ENCODE data around the gene CDH3. TPM values are rescaled to one million over a fixed set of nuclear protein-coding genes. Genes with fewer than 3 reads are reported as not detected.

The CDH3 gene
- total RNA-seq, 4 donors from 2014 or later = 0.19 to 0.83 (median 0.75) TPM; not detected in 1

GRCh38 chr16:68737730-68738629 is 92.9 kb downstream of the CDH3 start:
- TF ChIP-seq POLR2A (IDR thresholded peaks at IDR 0.05; ENCODE audit: low read depth) = no peak
- TF ChIP-seq EP300 (IDR thresholded peaks at IDR 0.05) = no peak
- TF ChIP-seq POLR2AphosphoS5 (IDR thresholded peaks at IDR 0.05) = no peak
- TF ChIP-seq CTCF (IDR thresholded peaks at IDR 0.05) = no peak
- 19% methylated on average over 37 of the region's 58 CpGs for WGBS
- H3K36me3 ChIP-seq = no peaks in the 10 kb centered on the region
- peak overlapping the region; percentile 24 to 47 (median 34) for H3K4me3 ChIP-seq
- peaks cover 0 to 52% (median 25%) of the 10 kb centered on the region in 4 donors for H3K27me3 ChIP-seq
- no peak for DNase-seq (ENCODE audit: extremely low spot score)
- intact Hi-C loops (cut with DNase I) = no loop called here
- no peak overlapping the region for H3K27ac ChIP-seq (replicated peaks in 1 of 4)
- H3K9me3 ChIP-seq = no peaks in the 10 kb centered on the region
- H3K4me1 ChIP-seq = peaks cover 8 to 17% (median 15%) of the 10 kb centered on the region in 4 donors

DNA sequence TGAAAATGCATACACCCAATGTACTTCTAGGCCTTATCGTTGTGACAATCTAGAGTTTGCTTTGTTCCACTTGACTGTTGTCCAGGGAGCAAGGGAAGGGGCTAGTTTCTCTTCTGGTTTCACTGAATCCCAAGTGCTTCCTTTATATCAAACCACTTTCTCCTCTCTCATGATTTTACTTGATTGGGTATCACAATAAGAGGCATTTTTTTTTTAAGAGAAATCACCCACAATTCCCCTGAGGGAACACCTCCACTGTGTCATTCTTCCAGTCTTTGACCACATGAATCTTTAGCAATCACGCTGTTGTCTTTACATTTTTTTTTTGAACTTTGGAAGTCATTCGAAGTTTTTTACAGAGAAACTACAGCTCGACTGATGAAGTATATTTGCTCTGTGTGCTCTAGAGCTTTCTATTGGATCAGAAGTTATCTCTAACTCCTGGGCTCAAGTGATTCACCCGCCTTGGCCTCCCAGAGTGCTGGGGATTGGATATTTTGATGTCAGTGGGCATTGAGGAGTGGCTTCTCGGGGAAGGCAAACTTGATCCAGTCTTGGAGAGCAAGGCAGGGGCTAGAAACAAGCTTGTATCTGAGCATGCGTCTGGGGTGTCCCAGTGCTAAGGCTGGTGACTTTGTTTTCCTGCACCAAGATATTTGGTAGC is 95.0 kb downstream of the CDH3 start:
- no peak overlapping the region for H3K27ac ChIP-seq (replicated peaks in 1 of 4)
- H3K4me3 ChIP-seq = no peak overlapping the region
- intact Hi-C loops (cut with DNase I) = no loop called here
- TF ChIP-seq CTCF (IDR thresholded peaks at IDR 0.05) (no peak), POLR2A (IDR thresholded peaks at IDR 0.05; ENCODE audit: low read depth) (no peak), EP300 (IDR thresholded peaks at IDR 0.05) (no peak), POLR2AphosphoS5 (IDR thresholded peaks at IDR 0.05) (no peak)
- no peak for DNase-seq (ENCODE audit: extremely low spot score)
- no peaks in the 10 kb centered on the region for H3K36me3 ChIP-seq
- H3K27me3 ChIP-seq = peaks cover 0 to 40% (median 25%) of the 10 kb centered on the region in 4 donors
- no peaks in the 10 kb centered on the region for H3K9me3 ChIP-seq
- peaks cover 8 to 17% (median 15%) of the 10 kb centered on the region in 4 donors for H3K4me1 ChIP-seq
- 66% methylated on average over 7 of the region's 7 CpGs for WGBS

DNA sequence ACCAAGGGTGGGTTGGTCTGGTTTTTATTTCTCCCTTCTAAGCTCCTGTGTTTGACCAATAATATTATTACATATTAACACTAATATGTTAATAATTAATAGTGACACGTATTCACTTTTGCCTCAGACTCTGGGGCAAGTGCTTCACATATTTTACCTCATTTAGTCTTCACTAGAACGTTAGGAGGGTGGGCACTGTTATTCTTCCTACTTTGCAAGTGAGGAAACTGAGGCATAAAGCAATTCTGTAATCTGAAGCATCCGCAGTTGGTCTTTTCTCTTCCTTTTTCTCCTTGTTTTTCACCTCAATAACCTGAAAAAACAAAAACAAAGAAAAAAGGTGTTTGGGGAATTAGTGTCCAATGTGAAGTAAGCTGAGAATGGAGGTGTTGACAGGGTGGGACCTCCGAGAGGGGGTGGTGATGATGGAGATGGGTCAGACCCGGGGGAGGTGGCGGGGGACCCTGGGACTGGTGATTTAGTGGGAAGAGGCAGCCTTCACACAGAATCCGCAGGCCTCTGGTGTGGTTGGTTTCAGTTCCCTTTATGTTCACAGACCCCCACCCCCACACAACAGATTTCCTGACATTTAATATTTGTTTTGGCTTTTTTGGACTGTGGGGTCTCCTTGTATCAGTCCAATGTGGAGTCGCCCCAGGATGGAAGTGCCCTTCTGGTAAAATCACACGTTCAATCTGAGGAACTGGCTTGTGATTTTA is 95.7 kb downstream of the CDH3 start:
- Histone ChIP-seq H3K4me3 (no peak overlapping the region), H3K27ac (replicated peaks in 1 of 4) (no peak overlapping the region), H3K36me3 (no peaks in the 10 kb centered on the region), H3K27me3 (peaks cover 0 to 35% (median 25%) of the 10 kb centered on the region in 4 donors), H3K4me1 (peaks cover 8 to 17% (median 15%) of the 10 kb centered on the region in 4 donors), H3K9me3 (no peaks in the 10 kb centered on the region)
- intact Hi-C loops (cut with DNase I) = no loop called here
- WGBS = 82% methylated on average over 9 of the region's 9 CpGs
- DNase-seq (ENCODE audit: extremely low spot score) = no peak
- TF ChIP-seq POLR2A (IDR thresholded peaks at IDR 0.05; ENCODE audit: low read depth) (no peak), EP300 (IDR thresholded peaks at IDR 0.05) (no peak), CTCF (IDR thresholded peaks at IDR 0.05) (no peak), POLR2AphosphoS5 (IDR thresholded peaks at IDR 0.05) (no peak)

- 97% methylated on average over 4 of the region's 4 CpGs for WGBS
- no peaks in the 10 kb centered on the region for H3K4me1 ChIP-seq
- H3K4me3 ChIP-seq = no peak overlapping the region
- H3K27ac ChIP-seq (replicated peaks in 1 of 4) = no peak overlapping the region
- DNase-seq (ENCODE audit: extremely low spot score) = no peak
- no peaks in the 10 kb centered on the region for H3K36me3 ChIP-seq
- H3K9me3 ChIP-seq = no peaks in the 10 kb centered on the region
- H3K27me3 ChIP-seq = peaks cover 0 to 18% (median 0%) of the 10 kb centered on the region in 4 donors
- TF ChIP-seq EP300 (IDR thresholded peaks at IDR 0.05) = no peak
- no peak for TF ChIP-seq CTCF (IDR thresholded peaks at IDR 0.05)
- no peak for TF ChIP-seq POLR2AphosphoS5 (IDR thresholded peaks at IDR 0.05)
- TF ChIP-seq POLR2A (IDR thresholded peaks at IDR 0.05; ENCODE audit: low read depth) = no peak
- intact Hi-C loops (cut with DNase I) = no loop called here
Measured at GRCh38 chr16:68743664-68744063, 98.6 kb downstream of the CDH3 start.

Measured in esophagus muscularis mucosa (tissue), 4 donors.